Stimulated activated CD4-positive, alpha-beta T cell treated with anti-CD3 and anti-CD28 coated beads, Interleukin-4, amount 100 ng/mL, for 48 hours (primary cell): ENCODE results near the gene RBMY1E.
"Not testable (repeated sequence)": the region's sequence is repeated elsewhere in the genome, so short reads cannot be mapped to it uniquely, and the experiment has no call there.

Experiments used
- DNase-seq, 2 donors: peaks; one replicate each; pipeline ENCODE4 v3.0.0-alpha.2; 2020; ENCODE audit warnings: low read depth in 2 of 2

RBMY1E gene

GRCh38 chrY:21917932-21918331 is at the start of gene RBMY1E:
TSS of gene RBMY1E (minus strand) at chrY:21918032. CDS start at chrY:21916054, 1,978 bp downstream.
- DNase-seq, result not testable (repeated sequence)

DNA sequence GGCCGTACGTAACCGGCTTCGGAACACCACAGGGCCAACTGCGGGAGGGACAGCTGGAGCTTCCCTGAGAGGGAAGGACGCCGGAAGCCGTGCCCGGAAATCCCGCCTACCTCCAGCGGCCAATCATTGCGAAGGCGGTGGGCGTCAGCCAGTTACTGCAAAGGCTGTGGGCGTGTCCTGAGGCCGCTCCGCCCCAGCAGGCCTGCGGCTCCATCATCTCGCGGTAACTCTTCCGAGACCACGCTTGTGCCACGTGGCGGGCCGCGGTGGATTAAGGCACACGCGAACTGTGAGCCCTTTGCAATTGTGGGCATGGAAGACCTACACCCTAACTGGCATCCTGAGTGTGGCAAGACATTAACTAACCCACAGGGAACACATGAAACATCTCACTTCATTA is 23.4 kb downstream of the RBMY1E start, which contains the start of gene RBMY1D:
Gene RBMY1D, minus strand, starts transcription at position 101 of the 400 bp plus-strand sequence. CDS start 2,013 bp downstream, outside the sequence.
- DNase-seq, result not testable (repeated sequence)

DNA sequence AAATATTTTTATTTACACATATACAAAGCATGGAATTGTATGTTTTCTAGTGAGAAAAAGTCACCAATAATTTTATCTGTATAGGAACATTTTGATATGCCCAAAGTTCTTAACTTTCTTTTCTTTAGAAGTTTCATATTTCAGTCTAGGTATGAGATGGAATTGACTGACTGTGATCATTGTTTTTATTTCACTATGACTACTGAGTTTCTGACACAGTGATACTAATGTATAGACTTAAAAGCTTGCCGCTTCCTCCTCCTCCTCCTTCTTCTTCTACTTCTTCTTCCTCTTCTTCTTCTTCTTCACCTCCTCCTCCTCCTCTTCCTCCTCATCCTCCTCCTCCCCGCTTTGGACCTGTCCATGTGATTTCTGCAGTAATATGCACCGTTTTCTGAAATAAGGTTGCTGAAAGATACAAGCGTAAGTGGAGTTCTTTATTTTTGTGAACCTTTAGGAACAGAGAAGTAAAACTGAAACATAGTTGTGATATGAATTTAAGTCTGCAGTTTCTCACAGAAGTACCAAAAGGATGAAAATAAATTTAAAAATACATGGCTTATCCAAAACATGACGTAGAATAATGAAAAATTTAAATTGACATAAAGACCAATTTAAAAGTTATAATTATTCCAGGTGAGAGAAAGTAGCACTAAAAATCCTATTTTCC is 48.3 kb downstream of the RBMY1E start:
- DNase-seq, result not testable (repeated sequence)
